ENCODE results near the gene AP3S2. TPM values are rescaled to one million over a fixed set of nuclear protein-coding genes. Genes with fewer than 3 reads are reported as not detected.

Gene AP3S2
- total and polyA plus RNA-seq, 2 of the 8 experiments (the other 6 are each of a cell fraction or from before 2014, with no cell fraction given), result 19.2 to 45.4 TPM

DNA sequence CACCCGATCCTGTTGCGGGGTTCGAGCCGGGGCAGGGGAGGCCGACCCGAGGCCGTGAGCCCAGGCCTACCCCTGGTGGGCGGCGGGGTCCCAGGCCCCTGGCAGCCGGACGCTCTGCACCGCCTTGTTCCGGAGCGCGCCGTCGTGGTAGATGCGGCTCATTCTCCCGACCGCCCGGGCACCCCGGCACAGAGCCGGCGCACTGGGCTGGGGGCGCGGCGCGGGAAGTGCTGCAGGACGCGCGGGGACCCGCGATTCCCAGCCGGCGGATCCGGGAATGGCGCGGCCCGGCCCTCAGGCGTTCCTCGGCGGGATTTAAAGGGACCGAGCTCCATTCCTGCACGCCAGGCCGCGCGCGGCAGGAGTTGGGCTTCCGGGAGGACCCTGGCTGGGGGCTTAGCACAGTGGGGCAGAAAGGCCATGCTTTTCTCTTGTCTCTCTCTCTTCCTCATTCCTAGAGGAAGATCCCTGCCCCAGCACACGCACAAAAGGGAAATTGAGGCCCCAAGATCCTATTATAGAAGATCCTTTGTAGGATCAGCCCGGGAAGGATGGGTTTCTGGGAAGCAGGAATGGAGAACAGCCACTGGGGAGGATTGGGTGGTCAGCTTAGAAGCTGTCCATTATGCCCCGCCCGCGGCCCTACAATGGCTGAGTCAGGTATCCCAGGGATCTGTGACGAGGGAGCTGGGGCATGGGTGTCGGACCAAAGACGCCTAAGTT is 19.0 kb upstream of the AP3S2 start, which contains the start of gene ARPIN (continued):
- TF ChIP-seq EP300 (IDR thresholded peaks at IDR 0.05; ENCODE audit: borderline replicate concordance in 1 of 2, low read depth in 2 of 2, low read length in 2 of 2) (no peak), KDM4A (IDR thresholded peaks at IDR 0.05; ENCODE audit: low read depth, low read length, severe bottlenecking) (peak; percentile 26), BACH1 (IDR thresholded peaks at IDR 0.05; ENCODE audit: low read length) (no peak), JUN (IDR thresholded peaks at IDR 0.05; ENCODE audit: low read depth, low read length) (no peak), EGR1 (IDR thresholded peaks at IDR 0.05; ENCODE audit: borderline replicate concordance, low read depth, low read length) (no peak)
